HepG2 (cell line): ENCODE measurements around the gene SRP9. TPM values are rescaled to one million over a fixed set of nuclear protein-coding genes. Genes with fewer than 3 reads are reported as not detected.

Source experiments
- CBX1 ChIP-seq: IDR thresholded peaks from one replicate; pipeline ENCODE4 v1.6.1; 2016; ENCODE audit warnings: antibody characterized with exemption, low read depth
- HMG20A ChIP-seq: IDR thresholded peaks from 2 replicates; pipeline ENCODE4 v1.6.1; 2016; ENCODE audit warnings: borderline replicate concordance
- KAT8 ChIP-seq: IDR thresholded peaks from 2 replicates; pipeline ENCODE4 v1.6.1; 2016; ENCODE audit warnings: missing genetic modification reagents, missing compliant biosample characterization
- NFATC3 ChIP-seq: sonication (generic); formaldehyde crosslinking; IDR thresholded peaks from 2 replicates; pipeline ENCODE4 v1.5.1; 2020; ENCODE audit warnings: mild to moderate bottlenecking, missing genetic modification reagents
- POLR2AphosphoS2 ChIP-seq: IDR thresholded peaks from 2 replicates; pipeline ENCODE4 v1.6.1; 2011; ENCODE audit warnings: low read depth, low read length, improper control_type of control experiment
- ZBTB20 ChIP-seq: sonication (generic); formaldehyde crosslinking; IDR thresholded peaks from 2 replicates; pipeline ENCODE4 v1.8.1; 2023; ENCODE audit warnings: missing genetic modification reagents, low read depth, mild to moderate bottlenecking, borderline replicate concordance
- ZNF20 ChIP-seq: sonication (generic); formaldehyde crosslinking; IDR thresholded peaks from 2 replicates; pipeline ENCODE4 v1.4.0; 2020; ENCODE audit warnings: mild to moderate bottlenecking, moderate library complexity, missing genetic modification reagents
- ZNF207 ChIP-seq: fragments of 450-650 bp; IDR thresholded peaks from 2 replicates; pipeline ENCODE4 v1.6.1; 2016; ENCODE audit warnings: antibody characterized with exemption, borderline replicate concordance
- ZNF510 ChIP-seq: sonication (generic); formaldehyde crosslinking; IDR thresholded peaks from 2 replicates; pipeline ENCODE4 v1.4.0; 2020; ENCODE audit warnings: low read depth, mild to moderate bottlenecking, missing genetic modification reagents
- ZNF562 ChIP-seq: sonication (generic); formaldehyde crosslinking; IDR thresholded peaks from 2 replicates; pipeline ENCODE4 v1.8.0; 2022; ENCODE audit warnings: missing genetic modification reagents, borderline replicate concordance
- ZNF768 ChIP-seq: sonication (generic); formaldehyde crosslinking; IDR thresholded peaks from 2 replicates; pipeline ENCODE4 v1.4.0; 2020; ENCODE audit warnings: missing genetic modification reagents
- ZNF782 ChIP-seq: sonication (generic); formaldehyde crosslinking; IDR thresholded peaks from 2 replicates; pipeline ENCODE4 v1.4.0; 2020; ENCODE audit warnings: missing genetic modification reagents, mild to moderate bottlenecking, borderline replicate concordance
- polyA plus RNA-seq, 8 experiments: library from polyadenylated mRNA; depleted of rRNA in 3 of 8; stranded (reverse) in 7 of 8; unstranded in 1 of 8; fragments of >200 nt; fragmentation: Illumina TruSeq in 4 of 8; extraction: Trizol in 4 of 8; gene quantifications; 2 replicates each; pipeline versions ENCODE4 v1.2.1 to v1.2.3, GENCODE V29; 2011 to 2016; ENCODE audit warnings: low read depth in 4 of 8, missing spikeins in 1 of 8, mixed read lengths in 1 of 8; ENCODE audit not compliant: insufficient read depth in 1 of 8
- total RNA-seq, 5 experiments: library from RNA; depleted of rRNA; stranded (reverse); fragments of >200 nt; fragmentation: Illumina TruSeq; extraction: Trizol; gene quantifications; 2 replicates each; pipeline ENCODE4 v1.2.3, GENCODE V29; 2016; ENCODE audit warnings: low read depth in 1 of 5
- TF ChIP-seq, protein P1 (sequence below): sonication (generic); formaldehyde crosslinking; IDR thresholded peaks from 2 replicates; pipeline ENCODE4 v1.8.1; 2023; ENCODE audit warnings: mild to moderate bottlenecking, missing genetic modification reagents, borderline replicate concordance
- TF ChIP-seq, protein P2 (sequence below): IDR thresholded peaks from 2 replicates; pipeline ENCODE4 v1.6.1; 2016
- TF ChIP-seq, protein P3 (sequence below): sonication (generic); formaldehyde crosslinking; conservative IDR thresholded peaks from 2 replicates; pipeline ENCODE4 v1.4.0; 2020; ENCODE audit warnings: missing genetic modification reagents
- TF ChIP-seq, protein P4 (sequence below): IDR thresholded peaks from 2 replicates; pipeline ENCODE4 v1.6.1; 2016; ENCODE audit warnings: control low read depth
- TF ChIP-seq, protein P5 (sequence below): sonication (generic); formaldehyde crosslinking; IDR thresholded peaks from 2 replicates; pipeline ENCODE4 v1.4.0; 2020; ENCODE audit warnings: mild to moderate bottlenecking, missing genetic modification reagents
- TF ChIP-seq, protein P6 (sequence below): sonication (generic); formaldehyde crosslinking; IDR thresholded peaks from 2 replicates; pipeline ENCODE4 v1.5.0; 2020; ENCODE audit warnings: mild to moderate bottlenecking, low read depth, missing genetic modification reagents, borderline replicate concordance

SRP9 gene
- total and polyA plus RNA-seq, 2 of the 13 experiments (the other 11 are each of a cell fraction or from before 2014, with no cell fraction given), result 251 to 307 TPM

DNA sequence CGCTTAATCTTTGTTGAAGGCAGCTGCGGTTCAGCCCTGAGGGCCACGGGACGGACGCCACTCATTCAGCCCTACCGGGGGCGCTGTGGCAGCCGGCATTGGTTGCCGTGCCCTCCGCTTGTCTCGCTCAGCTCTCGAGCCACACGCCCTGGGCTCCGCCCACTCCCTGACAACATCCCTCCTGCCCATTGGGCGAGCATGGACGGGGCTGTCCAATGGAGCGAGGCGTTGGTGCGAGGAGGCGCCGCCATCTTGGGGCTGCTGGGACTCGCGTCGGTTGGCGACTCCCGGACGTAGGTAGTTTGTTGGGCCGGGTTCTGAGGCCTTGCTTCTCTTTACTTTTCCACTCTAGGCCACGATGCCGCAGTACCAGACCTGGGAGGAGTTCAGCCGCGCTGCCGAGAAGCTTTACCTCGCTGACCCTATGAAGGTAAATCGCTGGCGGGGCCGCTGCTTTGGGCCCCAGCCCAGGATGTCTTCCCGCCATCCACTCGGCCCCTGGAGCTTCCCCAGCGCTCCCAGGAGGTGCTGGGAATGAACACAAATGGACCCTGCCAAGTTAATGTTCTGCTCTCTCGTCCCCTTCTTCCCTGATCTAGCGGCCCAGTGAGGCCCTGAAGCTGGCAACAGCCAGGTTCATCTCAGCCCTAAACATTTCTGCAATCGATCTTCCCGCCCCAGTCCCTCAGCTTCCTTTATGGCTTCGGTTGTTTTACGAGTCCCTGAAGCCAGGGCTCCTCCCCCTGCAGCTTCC is at the start of gene SRP9 (continued):
- TF ChIP-seq HMG20A (CRISPR knock-in tag) (no peak), ZBTB20 (peak; percentile 41; the same call in 1 of the 2 replicates), ZNF782 (CRISPR knock-in tag) (peak; percentile 89; the same call in 1 of the 2 replicates), ZNF768 (CRISPR knock-in tag) (peak; percentile 44; the same call in 1 of the 2 replicates), KAT8 (peak; percentile 92), POLR2AphosphoS2 (no peak), NFATC3 (0 out of 2 replicates have a peak, but pooled peaks have one; percentile 2), ZNF20 (CRISPR knock-in tag) (no peak), ZNF510 (CRISPR knock-in tag) (no peak), CBX1 (no peak), ZNF562 (CRISPR knock-in tag) (no peak), ZNF207 (no peak)
- TF ChIP-seq, protein P1, sequence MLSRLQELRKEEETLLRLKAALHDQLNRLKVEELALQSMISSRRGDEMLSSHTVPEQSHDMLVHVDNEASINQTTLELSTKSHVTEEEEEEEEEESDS (CRISPR knock-in tag), result no peak
- TF ChIP-seq, protein P2, sequence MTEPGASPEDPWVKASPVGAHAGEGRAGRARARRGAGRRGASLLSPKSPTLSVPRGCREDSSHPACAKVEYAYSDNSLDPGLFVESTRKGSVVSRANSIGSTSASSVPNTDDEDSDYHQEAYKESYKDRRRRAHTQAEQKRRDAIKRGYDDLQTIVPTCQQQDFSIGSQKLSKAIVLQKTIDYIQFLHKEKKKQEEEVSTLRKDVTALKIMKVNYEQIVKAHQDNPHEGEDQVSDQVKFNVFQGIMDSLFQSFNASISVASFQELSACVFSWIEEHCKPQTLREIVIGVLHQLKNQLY (CRISPR knock-in tag), result no peak
- TF ChIP-seq, protein P3, sequence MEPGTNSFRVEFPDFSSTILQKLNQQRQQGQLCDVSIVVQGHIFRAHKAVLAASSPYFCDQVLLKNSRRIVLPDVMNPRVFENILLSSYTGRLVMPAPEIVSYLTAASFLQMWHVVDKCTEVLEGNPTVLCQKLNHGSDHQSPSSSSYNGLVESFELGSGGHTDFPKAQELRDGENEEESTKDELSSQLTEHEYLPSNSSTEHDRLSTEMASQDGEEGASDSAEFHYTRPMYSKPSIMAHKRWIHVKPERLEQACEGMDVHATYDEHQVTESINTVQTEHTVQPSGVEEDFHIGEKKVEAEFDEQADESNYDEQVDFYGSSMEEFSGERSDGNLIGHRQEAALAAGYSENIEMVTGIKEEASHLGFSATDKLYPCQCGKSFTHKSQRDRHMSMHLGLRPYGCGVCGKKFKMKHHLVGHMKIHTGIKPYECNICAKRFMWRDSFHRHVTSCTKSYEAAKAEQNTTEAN, result no peak
- TF ChIP-seq, protein P4, sequence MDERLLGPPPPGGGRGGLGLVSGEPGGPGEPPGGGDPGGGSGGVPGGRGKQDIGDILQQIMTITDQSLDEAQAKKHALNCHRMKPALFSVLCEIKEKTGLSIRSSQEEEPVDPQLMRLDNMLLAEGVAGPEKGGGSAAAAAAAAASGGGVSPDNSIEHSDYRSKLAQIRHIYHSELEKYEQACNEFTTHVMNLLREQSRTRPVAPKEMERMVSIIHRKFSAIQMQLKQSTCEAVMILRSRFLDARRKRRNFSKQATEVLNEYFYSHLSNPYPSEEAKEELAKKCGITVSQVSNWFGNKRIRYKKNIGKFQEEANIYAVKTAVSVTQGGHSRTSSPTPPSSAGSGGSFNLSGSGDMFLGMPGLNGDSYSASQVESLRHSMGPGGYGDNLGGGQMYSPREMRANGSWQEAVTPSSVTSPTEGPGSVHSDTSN, result no peak; the same call in 1 of the 2 replicates
- TF ChIP-seq, protein P5, sequence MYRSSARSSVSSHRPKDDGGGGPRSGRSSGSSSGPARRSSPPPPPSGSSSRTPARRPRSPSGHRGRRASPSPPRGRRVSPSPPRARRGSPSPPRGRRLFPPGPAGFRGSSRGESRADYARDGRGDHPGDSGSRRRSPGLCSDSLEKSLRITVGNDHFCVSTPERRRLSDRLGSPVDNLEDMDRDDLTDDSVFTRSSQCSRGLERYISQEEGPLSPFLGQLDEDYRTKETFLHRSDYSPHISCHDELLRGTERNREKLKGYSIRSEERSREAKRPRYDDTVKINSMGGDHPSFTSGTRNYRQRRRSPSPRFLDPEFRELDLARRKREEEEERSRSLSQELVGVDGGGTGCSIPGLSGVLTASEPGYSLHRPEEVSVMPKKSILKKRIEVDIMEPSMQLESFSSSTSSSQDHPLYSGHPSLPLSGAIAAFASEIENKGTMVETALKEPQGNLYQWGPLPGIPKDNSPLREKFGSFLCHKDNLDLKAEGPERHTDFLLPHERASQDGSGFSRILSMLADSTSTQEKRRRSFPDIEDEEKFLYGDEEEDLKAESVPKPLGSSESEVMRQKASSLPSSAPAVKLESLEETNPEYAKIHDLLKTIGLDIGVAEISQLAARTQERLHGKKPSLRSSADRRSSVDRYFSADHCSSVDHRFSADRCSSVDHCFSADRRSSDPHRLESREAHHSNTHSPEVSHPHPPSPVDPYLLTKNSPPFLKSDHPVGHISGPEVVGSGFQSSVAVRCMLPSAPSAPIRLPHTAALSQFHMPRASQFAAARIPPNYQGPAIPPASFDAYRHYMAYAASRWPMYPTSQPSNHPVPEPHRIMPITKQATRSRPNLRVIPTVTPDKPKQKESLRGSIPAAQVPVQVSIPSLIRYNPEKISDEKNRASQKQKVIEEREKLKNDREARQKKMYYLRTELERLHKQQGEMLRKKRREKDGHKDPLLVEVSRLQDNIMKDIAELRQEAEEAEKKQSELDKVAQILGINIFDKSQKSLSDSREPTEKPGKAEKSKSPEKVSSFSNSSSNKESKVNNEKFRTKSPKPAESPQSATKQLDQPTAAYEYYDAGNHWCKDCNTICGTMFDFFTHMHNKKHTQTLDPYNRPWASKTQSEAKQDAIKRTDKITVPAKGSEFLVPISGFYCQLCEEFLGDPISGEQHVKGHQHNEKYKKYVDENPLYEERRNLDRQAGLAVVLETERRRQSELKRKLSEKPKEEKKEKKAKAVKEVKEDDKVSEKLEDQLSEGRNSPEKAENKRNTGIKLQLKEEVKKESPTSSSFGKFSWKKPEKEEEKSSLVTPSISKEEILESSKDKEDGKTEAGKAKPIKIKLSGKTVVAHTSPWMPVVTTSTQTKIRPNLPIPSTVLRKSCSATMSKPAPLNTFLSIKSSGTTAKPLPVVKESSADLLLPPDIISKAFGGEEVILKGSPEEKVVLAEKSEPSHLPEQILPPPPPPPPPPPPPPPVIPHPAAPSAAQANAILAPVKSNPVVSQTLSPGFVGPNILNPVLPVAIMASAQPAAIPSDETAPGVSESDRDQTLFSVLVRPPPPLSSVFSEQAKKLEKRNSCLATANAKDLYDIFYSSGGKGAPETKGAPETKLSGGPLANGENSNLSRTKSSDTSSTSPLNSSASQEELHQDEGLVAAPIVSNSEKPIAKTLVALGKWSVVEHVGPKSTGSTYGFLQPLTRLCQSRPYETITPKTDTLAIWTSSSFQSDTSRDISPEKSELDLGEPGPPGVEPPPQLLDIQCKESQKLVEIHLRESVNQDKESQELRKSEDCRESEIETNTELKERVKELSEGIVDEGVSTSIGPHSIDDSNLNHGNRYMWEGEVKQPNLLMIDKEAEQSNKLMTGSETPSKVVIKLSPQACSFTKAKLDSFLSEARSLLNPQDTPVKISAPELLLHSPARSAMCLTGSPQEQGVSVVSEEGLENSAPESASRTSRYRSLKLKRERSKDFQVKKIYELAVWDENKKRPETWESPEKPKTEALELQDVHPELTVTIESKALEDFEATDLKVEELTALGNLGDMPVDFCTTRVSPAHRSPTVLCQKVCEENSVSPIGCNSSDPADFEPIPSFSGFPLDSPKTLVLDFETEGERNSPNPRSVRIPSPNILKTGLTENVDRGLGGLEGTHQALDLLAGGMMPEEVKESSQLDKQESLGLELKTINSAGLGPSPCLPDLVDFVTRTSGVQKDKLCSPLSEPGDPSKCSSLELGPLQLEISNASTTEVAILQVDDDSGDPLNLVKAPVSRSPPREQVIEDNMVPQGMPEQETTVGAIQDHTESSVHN (CRISPR knock-in tag), result no peak
- TF ChIP-seq, protein P6, sequence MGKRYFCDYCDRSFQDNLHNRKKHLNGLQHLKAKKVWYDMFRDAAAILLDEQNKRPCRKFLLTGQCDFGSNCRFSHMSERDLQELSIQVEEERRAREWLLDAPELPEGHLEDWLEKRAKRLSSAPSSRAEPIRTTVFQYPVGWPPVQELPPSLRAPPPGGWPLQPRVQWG, result no peak
